SK-N-SH treated with all-trans-retinoic acid at 6 μM for 48 hours (cell line): Measurements from ENCODE around the gene UBXN6.

Experiments
- ATAC-seq: fragments of 200-7000 bp; cut with Tn5 transposase; 3 replicates; pipeline ENCODE4 v1.9.1; 2020; ENCODE audit warnings: mild to moderate bottlenecking, moderate library complexity
- ARNTL ChIP-seq: fragments of 450-650 bp; formaldehyde crosslinking; IDR thresholded peaks from 2 replicates; pipeline ENCODE4 v1.5.0; 2020; ENCODE audit warnings: low read depth, mild to moderate bottlenecking, moderate library complexity, borderline replicate concordance
- BACH2 ChIP-seq: fragments of 250-450 bp; sonication (Bioruptor Pico); IDR thresholded peaks from 2 replicates; pipeline ENCODE4 v1.9.0; 2021; ENCODE audit warnings: mild to moderate bottlenecking, borderline replicate concordance
- CREB5 ChIP-seq: fragments of 250-450 bp; sonication (Bioruptor Pico); IDR thresholded peaks from 2 replicates; pipeline ENCODE4 v1.5.1; 2020; ENCODE audit warnings: low read depth, mild to moderate bottlenecking, moderate library complexity
- CSDC2 ChIP-seq: fragments of 250-450 bp; sonication (Bioruptor Pico); IDR thresholded peaks from 2 replicates; pipeline ENCODE4 v1.5.0; 2020; ENCODE audit warnings: mild to moderate bottlenecking, moderate library complexity
- CSRNP3 ChIP-seq: fragments of 250-450 bp; sonication (Bioruptor Pico); IDR thresholded peaks from 2 replicates; pipeline ENCODE4 v1.5.1; 2021; ENCODE audit warnings: mild to moderate bottlenecking, moderate library complexity
- ESRRG ChIP-seq: fragments of 250-450 bp; sonication (Bioruptor Pico); IDR thresholded peaks from 2 replicates; pipeline ENCODE4 v1.6.1; 2021; ENCODE audit warnings: mild to moderate bottlenecking
- GLIS3 ChIP-seq: fragments of 250-450 bp; sonication (Bioruptor Pico); IDR thresholded peaks from 2 replicates; pipeline ENCODE4 v1.5.0; 2020; ENCODE audit warnings: mild to moderate bottlenecking, moderate library complexity
- ISL1 ChIP-seq: fragments of 250-450 bp; sonication (Bioruptor Pico); IDR thresholded peaks from 2 replicates; pipeline ENCODE4 v2.1.2; 2022; ENCODE audit warnings: mild to moderate bottlenecking, moderate library complexity
- PATZ1 ChIP-seq: fragments of 250-450 bp; sonication (Bioruptor Pico); IDR thresholded peaks from 2 replicates; pipeline ENCODE4 v1.8.0; 2020; ENCODE audit warnings: mild to moderate bottlenecking, moderate library complexity, borderline replicate concordance
- POU6F1 ChIP-seq: fragments of 250-450 bp; sonication (Bioruptor Pico); IDR thresholded peaks from 2 replicates; pipeline ENCODE4 v1.8.0; 2021; ENCODE audit warnings: low read depth, mild to moderate bottlenecking, moderate library complexity, borderline replicate concordance
- PPARA ChIP-seq: fragments of 250-450 bp; sonication (Bioruptor Pico); IDR thresholded peaks from 2 replicates; pipeline ENCODE4 v1.5.0; 2020; ENCODE audit warnings: mild to moderate bottlenecking, borderline replicate concordance
- RARB ChIP-seq: fragments of 250-450 bp; sonication (Bioruptor Pico); IDR thresholded peaks from 2 replicates; pipeline ENCODE4 v1.8.0; 2021; ENCODE audit warnings: mild to moderate bottlenecking, moderate library complexity
- SNAI2 ChIP-seq: fragments of 250-450 bp; sonication (Bioruptor Pico); IDR thresholded peaks from 2 replicates; pipeline ENCODE4 v1.5.0; 2020; ENCODE audit warnings: mild to moderate bottlenecking, moderate library complexity
- TCF4 ChIP-seq: fragments of 250-450 bp; sonication (Bioruptor Pico); IDR thresholded peaks from 2 replicates; pipeline ENCODE4 v1.8.0; 2021; ENCODE audit warnings: mild to moderate bottlenecking, moderate library complexity, borderline replicate concordance
- TOX ChIP-seq: fragments of 250-450 bp; sonication (Bioruptor Pico); IDR thresholded peaks from 2 replicates; pipeline ENCODE4 v1.8.0; 2021; ENCODE audit warnings: mild to moderate bottlenecking, moderate library complexity, borderline replicate concordance
- TSHZ2 ChIP-seq: fragments of 250-450 bp; sonication (Bioruptor Pico); IDR thresholded peaks from 2 replicates; pipeline ENCODE4 v1.5.0; 2020; ENCODE audit warnings: mild to moderate bottlenecking, moderate library complexity
- ZC3H10 ChIP-seq: fragments of 250-450 bp; sonication (Bioruptor Pico); IDR thresholded peaks from 2 replicates; pipeline ENCODE4 v1.5.1; 2021; ENCODE audit warnings: mild to moderate bottlenecking, moderate library complexity
- ZNF565 ChIP-seq: fragments of 450-650 bp; formaldehyde crosslinking; conservative IDR thresholded peaks from 2 replicates; pipeline ENCODE4 v1.5.0; 2020; ENCODE audit warnings: low read depth, mild to moderate bottlenecking, moderate library complexity
- ZNF70 ChIP-seq: fragments of 450-650 bp; formaldehyde crosslinking; IDR thresholded peaks from 2 replicates; pipeline ENCODE4 v1.5.0; 2020; ENCODE audit warnings: mild to moderate bottlenecking, moderate library complexity
- ZNF8 ChIP-seq: fragments of 450-650 bp; formaldehyde crosslinking; IDR thresholded peaks from 2 replicates; pipeline ENCODE4 v1.5.0; 2020; ENCODE audit warnings: mild to moderate bottlenecking, moderate library complexity

Gene UBXN6

GRCh38 chr19:4503825-4504170, 46.2 kb upstream of the UBXN6 start:
- TF ChIP-seq ZNF70 (CRISPR knock-in tag) (no peak), PPARA (CRISPR knock-in tag) (no peak), TOX (CRISPR knock-in tag) (no peak), CREB5 (CRISPR knock-in tag) (no peak), ISL1 (no peak), CSDC2 (CRISPR knock-in tag) (no peak), RARB (CRISPR knock-in tag) (no peak), ZNF8 (CRISPR knock-in tag) (no peak), TCF4 (no peak), TSHZ2 (no peak), ESRRG (no peak), BACH2 (CRISPR knock-in tag) (no peak)
- no peak for ATAC-seq

- no peak for ATAC-seq
- TF ChIP-seq CSRNP3 (CRISPR knock-in tag) (no peak), GLIS3 (CRISPR knock-in tag) (no peak), CSDC2 (CRISPR knock-in tag) (no peak)
Observed at GRCh38 chr19:4503132-4503824, 45.7 kb upstream of the UBXN6 start.

GRCh38 chr19:4502282-4503131, 44.9 kb upstream of the UBXN6 start:
- ATAC-seq = no peak
- TF ChIP-seq TOX (CRISPR knock-in tag) (no peak), TCF4 (no peak), ZNF565 (no peak), RARB (CRISPR knock-in tag) (no peak), CSRNP3 (CRISPR knock-in tag) (no peak), ARNTL (CRISPR knock-in tag) (no peak), ZC3H10 (CRISPR knock-in tag) (no peak), SNAI2 (CRISPR knock-in tag) (no peak), PATZ1 (CRISPR knock-in tag) (no peak), GLIS3 (CRISPR knock-in tag) (no peak), POU6F1 (CRISPR knock-in tag) (no peak), CREB5 (CRISPR knock-in tag) (no peak), BACH2 (CRISPR knock-in tag) (no peak), ISL1 (no peak), TSHZ2 (no peak), ESRRG (no peak)
